A549 (cell line): ENCODE results near the gene SLC6A18. TPM values are rescaled to one million over a fixed set of nuclear protein-coding genes. Genes with fewer than 3 reads are reported as not detected.

Source experiments
- ATAC-seq, 2 experiments: fragments of 200-7000 bp in 1 of 2; fragments of >200 bp in 1 of 2; cut with Nextera tagmentation in 1 of 2; cut with Tn5 transposase in 1 of 2; 3 replicates each; pipeline versions ENCODE4 v1.8.0 to v1.9.1; 2018 to 2020; ENCODE audit warnings: mild to moderate bottlenecking in 1 of 2, moderate library complexity in 1 of 2
- CTCF ChIA-PET: fragments of 300-600 bp; sonication (Branson Sonifier 250); formaldehyde crosslinking; extraction: SDS; loops from one replicate; lab custom pipeline; 2021; ENCODE audit warnings: antibody characterized with exemption, inconsistent platforms; lab: Yijun Ruan, JAX
- POLR2A ChIA-PET: fragments of 350-600 bp; formaldehyde crosslinking; extraction: SDS; loops from one replicate; lab custom pipeline; 2021; ENCODE audit warnings: antibody characterized with exemption, inconsistent platforms; lab: Yijun Ruan, JAX
- DNase-seq, 2 experiments: peaks; one replicate each; pipeline versions ENCODE4 v3.0.0 to v3.0.0-alpha.2; 2011 to 2016; ENCODE audit warnings: low read depth in 1 of 2, low spot score in 1 of 2
- FAIRE-seq: peaks from 2 replicates; lab custom pipeline; 2011; peaks lifted over from hg19 to GRCh38; lab: Jason Lieb, UNC
- H3K27ac ChIP-seq, 2 experiments: fragments of >200 bp; sonication (Bioruptor Twin); formaldehyde crosslinking; 3 replicates each; pipeline ENCODE4 v1.5.1; 2016 to 2017
- H3K4me1 ChIP-seq: fragments of >200 bp; sonication (Bioruptor Twin); formaldehyde crosslinking; 3 replicates; pipeline ENCODE4 v1.6.1; 2016
- H3K4me2 ChIP-seq: fragments of >200 bp; sonication (Bioruptor Twin); formaldehyde crosslinking; 3 replicates; pipeline ENCODE4 v1.6.1; 2016
- H3K4me3 ChIP-seq: fragments of >200 bp; sonication (Bioruptor Twin); formaldehyde crosslinking; 3 replicates; pipeline ENCODE4 v1.5.1; 2016
- H3K9me3 ChIP-seq: fragments of >200 bp; sonication (Bioruptor Twin); formaldehyde crosslinking; 3 replicates; pipeline ENCODE4 v1.6.1; 2016
- CBX2 ChIP-seq: fragments of 200-600 bp; sonication (generic); IDR thresholded peaks from 2 replicates; pipeline ENCODE4 v1.6.1; 2016; ENCODE audit warnings: low read depth, mild to moderate bottlenecking, borderline replicate concordance
- CEBPB ChIP-seq, 2 experiments: fragments of >200 bp in 1 of 2; sonication (Bioruptor Twin) in 1 of 2; formaldehyde crosslinking in 1 of 2; IDR thresholded peaks; 2 replicates each; pipeline ENCODE4 v1.6.1; 2012 to 2016
- CHD2 ChIP-seq: fragments of 150-350 bp; IDR thresholded peaks from 2 replicates; pipeline ENCODE4 v1.6.1; 2014; ENCODE audit warnings: low read length; ENCODE audit not compliant: partially characterized antibody
- CHD4 ChIP-seq: fragments of 200-600 bp; sonication (generic); IDR thresholded peaks from 2 replicates; pipeline ENCODE4 v1.6.1; 2016; ENCODE audit warnings: antibody characterized with exemption, mild to moderate bottlenecking, borderline replicate concordance
- HEYL ChIP-seq: fragments of 250-450 bp; sonication (Bioruptor Pico); IDR thresholded peaks from 2 replicates; pipeline ENCODE4 v1.8.0; 2021; ENCODE audit warnings: mild to moderate bottlenecking, moderate library complexity
- HOXA7 ChIP-seq: fragments of 250-450 bp; sonication (Bioruptor Pico); IDR thresholded peaks from 2 replicates; pipeline ENCODE4 v1.5.0; 2020; ENCODE audit warnings: mild to moderate bottlenecking, moderate library complexity
- HOXB13 ChIP-seq: fragments of 250-450 bp; sonication (Bioruptor Pico); IDR thresholded peaks from 2 replicates; pipeline ENCODE4 v1.5.0; 2020; ENCODE audit warnings: low read depth, mild to moderate bottlenecking, moderate library complexity
- HOXB5 ChIP-seq: fragments of 250-450 bp; sonication (Bioruptor Pico); IDR thresholded peaks from 2 replicates; pipeline ENCODE4 v1.5.0; 2020; ENCODE audit warnings: mild to moderate bottlenecking, moderate library complexity
- JUN ChIP-seq, 2 experiments: fragments of >200 bp; sonication (Bioruptor Twin); formaldehyde crosslinking; IDR thresholded peaks; 2 replicates in 1 of 2; 3 replicates in 1 of 2; pipeline ENCODE4 v1.6.1; 2016 to 2017
- JUNB ChIP-seq: fragments of >200 bp; sonication (Bioruptor Twin); formaldehyde crosslinking; IDR thresholded peaks from 2 replicates; pipeline ENCODE4 v1.6.1; 2016
- MAFK ChIP-seq: fragments of 450-650 bp; IDR thresholded peaks from 2 replicates; pipeline ENCODE4 v1.6.1; 2014; ENCODE audit not compliant: partially characterized antibody
- PHF8 ChIP-seq: fragments of 200-600 bp; sonication (generic); IDR thresholded peaks from 2 replicates; pipeline ENCODE4 v1.6.1; 2016; ENCODE audit warnings: low read depth, mild to moderate bottlenecking, antibody characterized with exemption, moderate library complexity, borderline replicate concordance
- RAD21 ChIP-seq, 2 experiments: fragments of >200 bp in 1 of 2; sonication (Bioruptor Twin) in 1 of 2; formaldehyde crosslinking in 1 of 2; IDR thresholded peaks in 1 of 2; conservative IDR thresholded peaks in 1 of 2; 2 replicates in 1 of 2; 3 replicates in 1 of 2; pipeline ENCODE4 v1.6.1; 2012 to 2018; ENCODE audit warnings: inconsistent platforms in 1 of 2
- RARB ChIP-seq: fragments of 250-450 bp; sonication (Bioruptor Pico); IDR thresholded peaks from 2 replicates; pipeline ENCODE4 v1.8.0; 2021; ENCODE audit warnings: mild to moderate bottlenecking, moderate library complexity
- RFX5 ChIP-seq: fragments of 450-650 bp; IDR thresholded peaks from 2 replicates; pipeline ENCODE4 v1.7.1; 2014; ENCODE audit warnings: antibody characterized with exemption, mild to moderate bottlenecking, moderate library complexity
- SMC3 ChIP-seq: fragments of >200 bp; sonication (Bioruptor Twin); formaldehyde crosslinking; IDR thresholded peaks from 3 replicates; pipeline ENCODE4 v1.6.1; 2018; ENCODE audit warnings: inconsistent platforms
- TP53 ChIP-seq: fragments of 250-450 bp; sonication (Bioruptor Pico); IDR thresholded peaks from 2 replicates; pipeline ENCODE4 v1.5.0; 2021; ENCODE audit warnings: mild to moderate bottlenecking, moderate library complexity
- ZC3H11A ChIP-seq: fragments of 450-650 bp; IDR thresholded peaks from 2 replicates; pipeline ENCODE4 v1.6.1; 2014; ENCODE audit warnings: antibody characterized with exemption, mild to moderate bottlenecking
- WGBS: methylation state at CpG from one replicate; pipeline ENCODE4 v1.1.6; 2017; ENCODE audit errors: missing lambda C conversion rate; 5-methylcytosine and 5-hydroxymethylcytosine counted together
- polyA plus RNA-seq, 4 experiments: library from polyadenylated mRNA; depleted of rRNA in 3 of 4; stranded (reverse); fragments of >200 nt; fragmentation: RNase III in 1 of 4; extraction: RNeasy Plus Mini Kit Qiagen cat#74134 plus additional on column Dnase treatment in 1 of 4; gene quantifications; 2 replicates in 3 of 4; 3 replicates in 1 of 4; pipeline ENCODE4 v1.2.3, GENCODE V29; 2011 to 2017
- TF ChIP-seq, protein P1 (sequence below): IDR thresholded peaks from 2 replicates; pipeline ENCODE4 v1.6.1; 2012
- TF ChIP-seq, protein P2 (sequence below): fragments of >200 bp; sonication (Bioruptor Twin); formaldehyde crosslinking; IDR thresholded peaks from 2 replicates; pipeline ENCODE4 v1.6.1; 2016
- TF ChIP-seq, protein P3 (sequence below): fragments of 150-350 bp; IDR thresholded peaks from 2 replicates; pipeline ENCODE4 v1.6.1; 2014; ENCODE audit warnings: low read depth, mild to moderate bottlenecking, low read length

The SLC6A18 gene
- polyA plus RNA-seq, 2 of the 4 experiments (the other 2 are of a cell fraction): not detected

DNA sequence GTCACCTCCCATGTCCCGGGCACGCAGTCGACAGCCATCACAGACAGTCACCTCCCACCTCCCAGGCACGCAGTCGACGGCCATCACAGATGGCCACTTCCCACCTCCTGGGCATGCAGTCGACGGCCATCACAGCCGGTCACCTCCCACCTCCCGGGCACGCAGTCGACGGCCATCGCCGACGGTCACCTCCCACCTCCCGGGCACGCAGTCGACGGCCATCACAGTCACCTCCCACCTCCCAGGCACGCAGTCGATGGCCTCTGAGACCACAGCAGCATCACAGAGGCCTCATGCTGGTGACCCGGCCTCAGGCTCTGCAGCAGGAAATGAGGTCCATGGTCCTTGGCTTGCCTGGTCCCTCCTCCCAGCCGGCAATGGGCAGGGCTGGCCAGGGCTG lies 29.3 kb upstream of the SLC6A18 start:
- POLR2A ChIA-PET: no interaction called here
- Histone ChIP-seq H3K9me3 (no peaks in the 10 kb centered on the region), H3K4me2 (no peak overlapping the region), H3K27ac (no peak overlapping the region), H3K4me3 (no peak overlapping the region), H3K4me1 (no peaks in the 10 kb centered on the region; the same call in 2 of the 3 replicates)
- TF ChIP-seq TP53 (CRISPR knock-in tag) (no peak), SMC3 (no peak), ZC3H11A (no peak), PHF8 (no peak), CEBPB (IDR thresholded peaks at IDR 0.05) (no peak), RAD21 (conservative IDR thresholded peaks at IDR 0.05 in 1 of 2, IDR thresholded peaks at IDR 0.05 in 1 of 2) (no peak), CHD4 (no peak), HEYL (CRISPR knock-in tag) (no peak), MAFK (no peak), RARB (CRISPR knock-in tag) (no peak), HOXB5 (CRISPR knock-in tag) (no peak), CHD2 (no peak), HOXB13 (CRISPR knock-in tag) (no peak)
- TF ChIP-seq, protein P1, sequence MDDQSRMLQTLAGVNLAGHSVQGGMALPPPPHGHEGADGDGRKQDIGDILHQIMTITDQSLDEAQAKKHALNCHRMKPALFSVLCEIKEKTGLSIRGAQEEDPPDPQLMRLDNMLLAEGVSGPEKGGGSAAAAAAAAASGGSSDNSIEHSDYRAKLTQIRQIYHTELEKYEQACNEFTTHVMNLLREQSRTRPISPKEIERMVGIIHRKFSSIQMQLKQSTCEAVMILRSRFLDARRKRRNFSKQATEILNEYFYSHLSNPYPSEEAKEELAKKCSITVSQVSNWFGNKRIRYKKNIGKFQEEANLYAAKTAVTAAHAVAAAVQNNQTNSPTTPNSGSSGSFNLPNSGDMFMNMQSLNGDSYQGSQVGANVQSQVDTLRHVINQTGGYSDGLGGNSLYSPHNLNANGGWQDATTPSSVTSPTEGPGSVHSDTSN: no peak
- CTCF ChIA-PET: interaction anchor here (0.6 to 3.6 kb wide), 4 partner anchors 13 to 72 kb away, joined by 3 to 16 read pairs (median 6); no protein-coding TSS in a partner anchor
- no peak for DNase-seq
- no peak for FAIRE-seq
- no peak for ATAC-seq
- WGBS: 71% methylated on average over 14 of the region's 24 CpGs

DNA sequence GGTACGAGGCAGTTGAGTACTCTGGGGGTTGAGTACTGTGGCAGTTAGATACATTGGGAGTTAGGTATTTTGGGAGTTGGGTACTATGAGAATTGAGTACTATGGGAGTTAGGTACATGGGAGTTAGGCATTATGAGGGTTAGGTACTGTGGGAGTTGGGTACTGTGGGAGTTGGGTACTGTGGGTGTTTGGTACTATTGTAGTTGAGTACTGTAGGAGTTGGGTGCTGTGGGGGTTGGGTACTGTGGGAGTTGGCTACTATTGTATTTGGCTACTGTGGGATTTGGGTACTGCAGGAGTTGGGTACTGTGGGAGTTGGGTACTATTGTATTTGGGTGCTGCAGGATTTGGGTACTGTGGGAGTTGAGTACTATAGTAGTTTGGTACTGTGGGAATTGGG lies 28.6 kb upstream of the SLC6A18 start:
- ChIA-PET POLR2A (no interaction called here), CTCF (interaction anchor here (2.6 to 3.6 kb wide), 2 partner anchors 12 to 22 kb away, joined by 8 to 16 read pairs; no protein-coding TSS in a partner anchor)
- FAIRE-seq (no peak), ATAC-seq (no peak), DNase-seq (no peak)
- Histone ChIP-seq H3K27ac (no peak overlapping the region), H3K4me3 (no peak overlapping the region), H3K4me2 (no peak overlapping the region), H3K4me1 (no peaks in the 10 kb centered on the region; the same call in 2 of the 3 replicates), H3K9me3 (no peaks in the 10 kb centered on the region)
- 0% methylated on average over 1 of the region's 1 CpG for WGBS
- no peak for TF ChIP-seq HOXA7 (CRISPR knock-in tag)
- no peak for TF ChIP-seq CBX2

DNA sequence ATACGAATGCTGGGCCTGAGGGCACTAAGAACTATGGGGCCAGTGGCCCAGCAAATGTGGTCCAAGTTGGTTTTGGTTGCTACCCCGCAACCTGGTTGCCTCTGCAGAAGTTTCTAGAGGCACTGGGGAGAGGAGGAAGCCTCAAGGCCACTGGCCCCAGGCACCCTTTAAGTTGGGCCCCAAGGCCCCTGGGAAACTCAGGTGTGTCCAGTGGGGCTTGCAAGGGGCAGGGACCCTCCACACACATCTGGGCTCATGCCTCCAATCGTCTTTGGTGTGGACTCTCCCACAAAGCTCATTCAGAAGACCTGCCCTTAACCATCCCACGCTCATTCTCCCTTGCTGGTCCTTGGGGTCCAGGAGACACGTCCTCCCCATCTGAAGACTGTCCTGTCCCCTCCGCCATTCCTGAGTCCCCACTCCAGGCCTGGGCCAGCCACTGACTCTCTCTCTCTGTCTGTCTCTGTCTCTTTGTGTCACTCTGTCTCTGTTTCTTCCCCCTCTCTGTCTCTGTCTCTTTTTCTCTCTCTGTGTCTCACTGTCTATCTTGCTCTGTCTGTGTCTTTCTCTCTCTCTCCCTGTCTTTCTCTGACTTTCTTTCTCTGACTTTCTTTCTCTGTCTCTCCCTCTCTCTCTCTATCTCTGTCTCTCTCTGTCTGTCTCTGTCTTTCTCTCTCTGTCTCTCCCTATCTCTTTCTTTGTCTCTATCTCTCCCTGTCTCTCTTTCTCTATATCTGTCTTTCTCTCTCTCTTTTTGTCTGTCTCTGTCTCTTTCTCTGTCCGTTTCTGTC lies 27.1 kb upstream of the SLC6A18 start:
- Histone ChIP-seq H3K27ac (no peak overlapping the region), H3K4me2 (no peak overlapping the region), H3K4me3 (no peak overlapping the region), H3K9me3 (no peaks in the 10 kb centered on the region), H3K4me1 (no peaks in the 10 kb centered on the region; the same call in 2 of the 3 replicates)
- DNase-seq: no peak
- CTCF ChIA-PET: no interaction called here
- POLR2A ChIA-PET: no interaction called here
- TF ChIP-seq JUN (IDR thresholded peaks at IDR 0.05): no peak
- TF ChIP-seq, protein P2, sequence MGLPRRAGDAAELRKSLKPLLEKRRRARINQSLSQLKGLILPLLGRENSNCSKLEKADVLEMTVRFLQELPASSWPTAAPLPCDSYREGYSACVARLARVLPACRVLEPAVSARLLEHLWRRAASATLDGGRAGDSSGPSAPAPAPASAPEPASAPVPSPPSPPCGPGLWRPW: no peak
- no peak for TF ChIP-seq JUNB
- TF ChIP-seq, protein P3, sequence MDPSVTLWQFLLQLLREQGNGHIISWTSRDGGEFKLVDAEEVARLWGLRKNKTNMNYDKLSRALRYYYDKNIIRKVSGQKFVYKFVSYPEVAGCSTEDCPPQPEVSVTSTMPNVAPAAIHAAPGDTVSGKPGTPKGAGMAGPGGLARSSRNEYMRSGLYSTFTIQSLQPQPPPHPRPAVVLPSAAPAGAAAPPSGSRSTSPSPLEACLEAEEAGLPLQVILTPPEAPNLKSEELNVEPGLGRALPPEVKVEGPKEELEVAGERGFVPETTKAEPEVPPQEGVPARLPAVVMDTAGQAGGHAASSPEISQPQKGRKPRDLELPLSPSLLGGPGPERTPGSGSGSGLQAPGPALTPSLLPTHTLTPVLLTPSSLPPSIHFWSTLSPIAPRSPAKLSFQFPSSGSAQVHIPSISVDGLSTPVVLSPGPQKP: no peak
- TF ChIP-seq RFX5: no peak
- no peak for ATAC-seq
- WGBS: 46% methylated on average over 7 of the region's 7 CpGs
- FAIRE-seq: no peak
